Skeletal muscle cell (primary cell): ENCODE data around the gene CCDC83.
"Not testable (repeated sequence)": the region's sequence is repeated elsewhere in the genome, so short reads cannot be mapped to it uniquely, and the experiment has no call there.

ENCODE experiments used
- DNase-seq: peaks from one replicate; pipeline ENCODE4 v3.0.0-alpha.2; 2010; ENCODE audit warnings: low read depth
- H3K4me3 ChIP-seq: 2 replicates; pipeline ENCODE4 v1.5.1; 2011; ENCODE audit warnings: low read depth, mild to moderate bottlenecking, control low read depth, low read length, moderate library complexity

The CCDC83 gene

GRCh38 chr11:85875505-85875904 is 20.3 kb downstream of the CCDC83 start:
- DNase-seq = no peak
- no peak overlapping the region for H3K4me3 ChIP-seq

- no peak overlapping the region for H3K4me3 ChIP-seq
These were observed 29.4 kb downstream of the CCDC83 start for GRCh38 chr11:85884581-85885021.

GRCh38 chr11:85886089-85887056 is 31.2 kb downstream of the CCDC83 start:
- DNase-seq = no peak
- no peak overlapping the region for H3K4me3 ChIP-seq

More at GRCh38 chr11:85884581-85885021, 29.4 kb downstream of the CCDC83 start:
- no peak for DNase-seq

- no peak for DNase-seq
- H3K4me3 ChIP-seq = no peak overlapping the region
These were observed 33.9 kb downstream of the CCDC83 start for GRCh38 chr11:85889108-85889507.

- H3K4me3 ChIP-seq = no peak overlapping the region
- DNase-seq = no peak
These were observed 34.7 kb downstream of the CCDC83 start for GRCh38 chr11:85889676-85890579.

GRCh38 chr11:85893395-85893794 is 38.2 kb downstream of the CCDC83 start:
- H3K4me3 ChIP-seq = no peak overlapping the region

GRCh38 chr11:85896876-85897275 is 41.7 kb downstream of the CCDC83 start:
- no peak overlapping the region for H3K4me3 ChIP-seq
- DNase-seq = no peak

More at GRCh38 chr11:85893395-85893794, 38.2 kb downstream of the CCDC83 start:
- DNase-seq = no peak

GRCh38 chr11:85898456-85898855 is 43.3 kb downstream of the CCDC83 start:
- no peak for DNase-seq
- H3K4me3 ChIP-seq = no peak overlapping the region

- no peak for DNase-seq
- no peak overlapping the region for H3K4me3 ChIP-seq
These were observed 47.2 kb downstream of the CCDC83 start for GRCh38 chr11:85902353-85902752.

GRCh38 chr11:85903406-85903805 is 48.2 kb downstream of the CCDC83 start:
- no peak overlapping the region for H3K4me3 ChIP-seq
- no peak for DNase-seq

- no peak overlapping the region for H3K4me3 ChIP-seq
- DNase-seq = no peak
These were observed 48.6 kb downstream of the CCDC83 start for GRCh38 chr11:85903811-85904210.

GRCh38 chr11:85912414-85912813 is 57.2 kb downstream of the CCDC83 start:
- no peak overlapping the region for H3K4me3 ChIP-seq
- no peak for DNase-seq

GRCh38 chr11:85913513-85913912 is 58.3 kb downstream of the CCDC83 start:
- no peak overlapping the region for H3K4me3 ChIP-seq
- DNase-seq = no peak

GRCh38 chr11:85914425-85914824 is 59.2 kb downstream of the CCDC83 start:
- no peak for DNase-seq
- H3K4me3 ChIP-seq = no peak overlapping the region

GRCh38 chr11:85918910-85919794 is 64.0 kb downstream of the CCDC83 start:
- peak; percentile 37 for DNase-seq

GRCh38 chr11:85922367-85922766 is 67.2 kb downstream of the CCDC83 start:
- H3K4me3 ChIP-seq = no peak overlapping the region
- DNase-seq = no peak

More at GRCh38 chr11:85918910-85919794, 64.0 kb downstream of the CCDC83 start:
- H3K4me3 ChIP-seq = no peak overlapping the region

GRCh38 chr11:85923455-85923854 is 68.3 kb downstream of the CCDC83 start:
- DNase-seq = no peak
- H3K4me3 ChIP-seq = no peak overlapping the region

- not testable (repeated sequence) for DNase-seq, H3K4me3 ChIP-seq
These were observed 71.6 kb downstream of the CCDC83 start for GRCh38 chr11:85926653-85927214.
